GM12892 (cell line): ENCODE measurements around the gene SCP2D1.

Experiments used
- POLR2A ChIP-seq: IDR thresholded peaks from 2 replicates; pipeline ENCODE4 v1.6.1; 2011; ENCODE audit warnings: low read depth, low read length, control low read depth
- POLR2AphosphoS5 ChIP-seq: IDR thresholded peaks from 2 replicates; pipeline ENCODE4 v1.6.1; 2011; ENCODE audit warnings: low read depth, low read length, control low read depth
- TAF1 ChIP-seq: IDR thresholded peaks from 2 replicates; pipeline ENCODE4 v1.6.1; 2011; ENCODE audit warnings: low read depth, mild to moderate bottlenecking, control low read depth, low read length, borderline replicate concordance

DNA sequence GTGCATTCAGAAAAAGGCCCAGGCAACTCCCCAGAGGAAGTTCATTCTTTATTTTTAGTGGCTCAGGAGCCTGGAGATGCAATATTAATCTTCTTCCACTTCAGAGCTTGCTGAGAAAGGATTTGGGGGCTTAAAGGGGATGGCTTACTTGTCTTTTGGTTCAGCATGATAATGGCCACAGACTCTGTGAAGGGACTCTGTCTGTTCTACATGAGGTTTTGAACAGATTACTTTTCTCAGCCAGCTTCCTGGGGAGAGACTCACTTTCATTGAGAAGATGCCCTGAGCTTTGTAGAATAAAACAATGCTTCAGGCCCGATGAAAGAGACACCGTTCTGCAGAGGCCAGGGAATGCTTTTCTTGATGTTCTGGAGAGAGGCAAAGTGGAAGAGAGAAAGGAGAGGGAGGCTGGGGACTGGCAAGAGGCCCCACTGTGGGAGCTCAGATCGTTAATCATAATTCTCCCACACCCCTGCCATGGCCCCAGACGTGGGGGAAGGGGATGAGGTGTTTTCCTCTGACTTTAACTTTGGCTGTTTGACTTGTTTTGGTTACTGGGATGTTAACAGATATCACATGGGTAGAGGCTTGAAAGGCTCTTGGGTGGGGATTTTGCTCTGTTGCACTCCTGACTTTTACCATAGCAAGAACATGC is 19.1 kb downstream of the SCP2D1 start:
- no peak for TF ChIP-seq POLR2AphosphoS5
- no peak for TF ChIP-seq TAF1
- no peak for TF ChIP-seq POLR2A
